ENCODE measurements around the gene SEMA3A. TPM values are rescaled to one million over a fixed set of nuclear protein-coding genes. Genes with fewer than 3 reads are reported as not detected.

The SEMA3A gene
- total RNA-seq, 1 experiment from 2014 or later, result 20.2 TPM

GRCh38 chr7:83934118-83934734 is 260.4 kb downstream of the SEMA3A start:
- intact Hi-C loops (cut with micrococcal nuclease; ENCODE audit: unreplicated experiment), result loop anchor here (10.0 kb wide), 2 partner anchors 521 to 1921 kb away; no protein-coding TSS in a partner anchor
- H3K9me3 Mint-ChIP-seq (ENCODE audit: low read depth, unreplicated experiment), result no peaks in the 10 kb centered on the region
- peaks cover 11% of the 10 kb centered on the region for H3K4me1 Mint-ChIP-seq (ENCODE audit: low read depth, unreplicated experiment)
- H3K4me3 Mint-ChIP-seq (ENCODE audit: low read depth, unreplicated experiment), result no peak overlapping the region
- BruUV-seq (replicated peaks), result no TSS peak
- H3K27ac Mint-ChIP-seq (ENCODE audit: unreplicated experiment), result no peak overlapping the region
- no peak for DNase-seq
- no peaks in the 10 kb centered on the region for H3K36me3 Mint-ChIP-seq (ENCODE audit: insufficient read depth, unreplicated experiment)
- TF ChIP-seq, protein P1, sequence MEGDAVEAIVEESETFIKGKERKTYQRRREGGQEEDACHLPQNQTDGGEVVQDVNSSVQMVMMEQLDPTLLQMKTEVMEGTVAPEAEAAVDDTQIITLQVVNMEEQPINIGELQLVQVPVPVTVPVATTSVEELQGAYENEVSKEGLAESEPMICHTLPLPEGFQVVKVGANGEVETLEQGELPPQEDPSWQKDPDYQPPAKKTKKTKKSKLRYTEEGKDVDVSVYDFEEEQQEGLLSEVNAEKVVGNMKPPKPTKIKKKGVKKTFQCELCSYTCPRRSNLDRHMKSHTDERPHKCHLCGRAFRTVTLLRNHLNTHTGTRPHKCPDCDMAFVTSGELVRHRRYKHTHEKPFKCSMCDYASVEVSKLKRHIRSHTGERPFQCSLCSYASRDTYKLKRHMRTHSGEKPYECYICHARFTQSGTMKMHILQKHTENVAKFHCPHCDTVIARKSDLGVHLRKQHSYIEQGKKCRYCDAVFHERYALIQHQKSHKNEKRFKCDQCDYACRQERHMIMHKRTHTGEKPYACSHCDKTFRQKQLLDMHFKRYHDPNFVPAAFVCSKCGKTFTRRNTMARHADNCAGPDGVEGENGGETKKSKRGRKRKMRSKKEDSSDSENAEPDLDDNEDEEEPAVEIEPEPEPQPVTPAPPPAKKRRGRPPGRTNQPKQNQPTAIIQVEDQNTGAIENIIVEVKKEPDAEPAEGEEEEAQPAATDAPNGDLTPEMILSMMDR (IDR thresholded peaks at IDR 0.05; ENCODE audit: unreplicated experiment), result no peak
- CTCF ChIA-PET, result no interaction called here
- no peaks in the 10 kb centered on the region for H3K27me3 Mint-ChIP-seq (ENCODE audit: unreplicated experiment)

GRCh38 chr7:83931968-83932367 is 262.6 kb downstream of the SEMA3A start:
- H3K27ac Mint-ChIP-seq (ENCODE audit: unreplicated experiment), result no peak overlapping the region
- intact Hi-C loops (cut with micrococcal nuclease; ENCODE audit: unreplicated experiment), result loop anchor here (1.0 to 10.0 kb wide), 3 partner anchors 523 to 1923 kb away; no protein-coding TSS in a partner anchor
- peaks cover 11% of the 10 kb centered on the region for H3K4me1 Mint-ChIP-seq (ENCODE audit: low read depth, unreplicated experiment)
- TF ChIP-seq, protein P1 (IDR thresholded peaks at IDR 0.05; ENCODE audit: unreplicated experiment), result no peak
- H3K9me3 Mint-ChIP-seq (ENCODE audit: low read depth, unreplicated experiment), result no peaks in the 10 kb centered on the region
- H3K27me3 Mint-ChIP-seq (ENCODE audit: unreplicated experiment), result no peaks in the 10 kb centered on the region
- CTCF ChIA-PET, result interaction anchor here (0.5 kb wide), 1 partner anchor 283 kb away, joined by 3 read pairs; no protein-coding TSS in a partner anchor
- H3K36me3 Mint-ChIP-seq (ENCODE audit: insufficient read depth, unreplicated experiment), result no peaks in the 10 kb centered on the region
- H3K4me3 Mint-ChIP-seq (ENCODE audit: low read depth, unreplicated experiment), result no peak overlapping the region
- BruUV-seq (replicated peaks), result no TSS peak
- no peak for DNase-seq

GRCh38 chr7:83930262-83930661 is 264.3 kb downstream of the SEMA3A start:
- no peak for DNase-seq
- Mint-ChIP-seq H3K36me3 (ENCODE audit: insufficient read depth, unreplicated experiment) (no peaks in the 10 kb centered on the region), H3K9me3 (ENCODE audit: low read depth, unreplicated experiment) (no peaks in the 10 kb centered on the region), H3K4me3 (ENCODE audit: low read depth, unreplicated experiment) (no peak overlapping the region), H3K4me1 (ENCODE audit: low read depth, unreplicated experiment) (peaks cover 11% of the 10 kb centered on the region), H3K27me3 (ENCODE audit: unreplicated experiment) (no peaks in the 10 kb centered on the region), H3K27ac (ENCODE audit: unreplicated experiment) (no peak overlapping the region)
- no TSS peak for BruUV-seq (replicated peaks)
- CTCF ChIA-PET, result no interaction called here
- TF ChIP-seq, protein P1 (IDR thresholded peaks at IDR 0.05; ENCODE audit: unreplicated experiment), result no peak
- intact Hi-C loops (cut with micrococcal nuclease; ENCODE audit: unreplicated experiment), result loop anchor here (10.0 kb wide), 2 partner anchors 525 to 1925 kb away; no protein-coding TSS in a partner anchor

DNA sequence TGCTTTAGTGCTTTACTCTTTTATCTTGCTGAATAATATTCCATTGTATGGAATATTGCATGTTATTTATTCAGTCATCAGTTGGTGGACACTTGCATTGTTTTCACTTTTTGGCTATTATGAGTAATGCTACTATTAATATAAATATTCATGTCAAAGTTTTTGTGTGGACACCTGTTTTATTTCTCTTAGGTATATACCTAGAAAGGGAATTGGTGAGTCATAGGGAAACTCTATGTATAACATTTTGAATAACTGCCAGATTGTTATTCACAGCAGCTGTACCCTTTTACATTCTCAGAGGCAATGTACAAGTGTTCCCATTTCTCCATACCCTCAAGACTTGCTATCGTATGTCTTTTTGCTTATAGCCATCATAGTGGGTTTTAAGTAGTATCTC is 268.7 kb downstream of the SEMA3A start:
- no peak for DNase-seq
- intact Hi-C loops (cut with micrococcal nuclease; ENCODE audit: unreplicated experiment), result no loop called here
- CTCF ChIA-PET, result no interaction called here
- H3K4me1 Mint-ChIP-seq (ENCODE audit: low read depth, unreplicated experiment), result peaks cover 1% of the 10 kb centered on the region
- H3K27ac Mint-ChIP-seq (ENCODE audit: unreplicated experiment), result no peak overlapping the region
- no peak overlapping the region for H3K4me3 Mint-ChIP-seq (ENCODE audit: low read depth, unreplicated experiment)
- TF ChIP-seq, protein P1 (IDR thresholded peaks at IDR 0.05; ENCODE audit: unreplicated experiment), result no peak
- no peaks in the 10 kb centered on the region for H3K36me3 Mint-ChIP-seq (ENCODE audit: insufficient read depth, unreplicated experiment)
- H3K9me3 Mint-ChIP-seq (ENCODE audit: low read depth, unreplicated experiment), result no peaks in the 10 kb centered on the region
- H3K27me3 Mint-ChIP-seq (ENCODE audit: unreplicated experiment), result no peaks in the 10 kb centered on the region
- BruUV-seq (replicated peaks), result no TSS peak

Data from Calu3 (cell line).